Stimulated activated CD4-positive, alpha-beta T cell treated with anti-CD3 and anti-CD28 coated beads, Interleukin-2, amount 100 ng/mL, for 48 hours (primary cell): Measurements from ENCODE around the gene TAS1R1.

Experiments
- DNase-seq, 2 donors: peaks; one replicate each; pipeline ENCODE4 v3.0.0-alpha.2; 2020

Gene TAS1R1

GRCh38 chr1:6574818-6575217 lies 19.7 kb downstream of the TAS1R1 start:
- no peak for DNase-seq

- DNase-seq = no peak
Observed at GRCh38 chr1:6577831-6578525, 22.9 kb downstream of the TAS1R1 start.

GRCh38 chr1:6578624-6579373 lies 23.7 kb downstream of the TAS1R1 start:
- DNase-seq = no peak

GRCh38 chr1:6579374-6580118 lies 24.4 kb downstream of the TAS1R1 start, which contains the start of gene ZBTB48:
Gene ZBTB48, plus strand, starts transcription at chr1:6579994. Its CDS starts 616 bp downstream, at chr1:6580610.
- peak; percentile 95 for DNase-seq

GRCh38 chr1:6580119-6580592 lies 25.0 kb downstream of the TAS1R1 start:
- DNase-seq = no peak

- DNase-seq = no peak
Observed at GRCh38 chr1:6580593-6581409, 25.7 kb downstream of the TAS1R1 start.

GRCh38 chr1:6581561-6582305 lies 26.6 kb downstream of the TAS1R1 start:
- DNase-seq = no peak

- DNase-seq = no peak
Observed at GRCh38 chr1:6582370-6582769, 27.3 kb downstream of the TAS1R1 start.

GRCh38 chr1:6584126-6585080 lies 29.3 kb downstream of the TAS1R1 start:
- DNase-seq = no peak

GRCh38 chr1:6585081-6585722 lies 30.1 kb downstream of the TAS1R1 start:
- DNase-seq = no peak

- no peak for DNase-seq
Observed at GRCh38 chr1:6585841-6586240, 30.7 kb downstream of the TAS1R1 start.

- DNase-seq = no peak
Observed at GRCh38 chr1:6586404-6586816, 31.3 kb downstream of the TAS1R1 start.

GRCh38 chr1:6587261-6588005 lies 32.3 kb downstream of the TAS1R1 start:
- no peak for DNase-seq

GRCh38 chr1:6588128-6588892 lies 33.2 kb downstream of the TAS1R1 start:
- no peak for DNase-seq

- no peak for DNase-seq
Observed at GRCh38 chr1:6588893-6589520, 33.9 kb downstream of the TAS1R1 start.

GRCh38 chr1:6590046-6590445 lies 34.9 kb downstream of the TAS1R1 start:
- DNase-seq = no peak

GRCh38 chr1:6591222-6591621 lies 36.1 kb downstream of the TAS1R1 start:
- DNase-seq = no peak

- DNase-seq = no peak
Observed at GRCh38 chr1:6591644-6592043, 36.5 kb downstream of the TAS1R1 start.
